GM19351 (cell line): ENCODE results near the gene RLN3.
A peak's percentile ranks its signal among the peaks of the same experiment; 100 is the strongest.

ENCODE experiments used
- ATAC-seq: cut with Tn5 transposase; IDR thresholded peaks from one replicate; pipeline ENCODE4 v1.9.1; 2021; ENCODE audit warnings: mild to moderate bottlenecking, moderate library complexity; ENCODE audit not compliant: unreplicated experiment

RLN3 gene, protein sequence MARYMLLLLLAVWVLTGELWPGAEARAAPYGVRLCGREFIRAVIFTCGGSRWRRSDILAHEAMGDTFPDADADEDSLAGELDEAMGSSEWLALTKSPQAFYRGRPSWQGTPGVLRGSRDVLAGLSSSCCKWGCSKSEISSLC

DNA sequence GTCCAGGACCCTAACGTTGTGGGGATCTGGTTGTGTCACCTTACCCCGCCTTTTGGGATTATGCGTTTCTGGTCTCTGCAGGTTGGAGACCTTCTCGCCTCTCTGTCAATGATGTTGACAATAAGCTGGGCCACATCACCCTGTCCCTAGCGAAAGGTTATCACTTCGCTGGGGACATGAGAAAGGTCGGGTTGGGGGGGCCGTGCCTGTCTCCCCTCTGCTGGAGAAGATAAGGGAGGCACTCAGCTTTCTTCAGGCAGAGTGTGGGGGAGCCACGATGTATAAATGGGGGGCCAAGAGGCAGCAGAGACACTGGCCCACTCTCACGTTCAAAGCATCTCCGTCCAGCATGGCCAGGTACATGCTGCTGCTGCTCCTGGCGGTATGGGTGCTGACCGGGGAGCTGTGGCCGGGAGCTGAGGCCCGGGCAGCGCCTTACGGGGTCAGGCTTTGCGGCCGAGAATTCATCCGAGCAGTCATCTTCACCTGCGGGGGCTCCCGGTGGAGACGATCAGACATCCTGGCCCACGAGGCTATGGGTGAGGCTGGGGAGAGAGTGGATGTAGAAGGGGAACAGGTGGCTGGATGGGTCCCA lies at the start of gene RLN3:
Gene RLN3, plus strand, starts transcription at position 293 of the 595 bp plus-strand sequence. Its CDS starts 57 bp downstream, at position 350.
- no peak for ATAC-seq

DNA sequence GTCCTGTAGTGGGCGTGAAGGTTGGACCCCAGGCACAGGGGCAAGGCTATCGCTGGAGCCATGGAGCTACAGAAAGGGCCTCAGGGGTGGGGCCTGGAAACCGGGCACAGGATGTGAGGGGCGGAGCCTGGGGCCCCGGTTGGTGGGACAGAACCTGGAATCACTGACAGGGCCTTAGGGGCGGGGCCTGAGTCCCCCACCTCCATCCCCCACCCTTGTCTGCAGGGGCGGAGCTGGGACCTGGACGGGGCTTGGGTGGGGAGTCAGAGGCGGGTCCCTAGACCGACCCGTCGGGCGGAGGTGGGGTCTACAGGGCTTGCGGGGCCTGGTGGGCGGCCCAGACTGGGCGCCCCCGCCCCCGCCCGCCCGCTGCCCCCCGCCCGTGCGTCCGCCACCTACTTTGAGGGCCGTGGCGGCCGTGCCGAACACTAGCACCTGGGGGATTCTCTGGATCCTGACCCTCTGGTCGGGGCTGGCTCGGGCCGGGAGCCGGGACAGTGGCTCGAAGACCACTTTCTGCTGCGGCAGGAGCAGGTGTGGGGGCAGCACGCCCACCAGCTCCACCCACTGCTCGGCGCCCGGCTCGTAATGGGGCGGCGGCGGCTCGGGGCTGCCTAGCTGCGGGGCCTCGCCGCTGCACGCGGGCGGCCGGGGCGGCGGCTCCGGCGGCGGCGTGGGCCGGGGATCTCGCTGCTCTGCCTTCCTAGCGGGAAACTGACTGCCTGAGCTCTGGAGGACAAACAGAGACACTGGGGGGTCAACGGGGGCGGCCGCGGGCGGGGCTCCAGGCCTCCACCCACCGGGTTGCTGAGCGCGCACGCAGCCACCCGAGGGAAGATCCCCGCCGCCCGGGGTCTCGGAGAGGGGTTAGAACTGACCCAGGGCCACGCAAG lies 49.4 kb upstream of the RLN3 start:
- no peak for ATAC-seq

DNA sequence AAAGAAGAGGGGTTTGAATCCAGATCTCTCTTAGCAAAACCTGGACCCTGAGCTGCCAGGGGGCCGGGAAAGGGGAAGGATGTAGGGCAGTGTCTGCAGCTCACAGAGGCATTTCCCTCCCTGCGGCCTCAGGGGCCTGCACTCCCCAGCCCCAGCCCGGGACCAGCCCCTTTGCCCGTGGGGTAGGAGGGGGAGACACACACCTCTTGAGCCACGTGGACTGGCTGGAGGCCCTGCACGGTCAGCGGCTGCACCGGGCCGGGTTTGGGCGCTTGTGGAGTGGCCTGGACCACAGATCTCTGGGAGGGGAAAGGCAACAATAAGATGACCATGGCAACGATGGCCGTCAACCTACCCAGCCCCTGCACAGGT lies 48.7 kb upstream of the RLN3 start:
- no peak for ATAC-seq

DNA sequence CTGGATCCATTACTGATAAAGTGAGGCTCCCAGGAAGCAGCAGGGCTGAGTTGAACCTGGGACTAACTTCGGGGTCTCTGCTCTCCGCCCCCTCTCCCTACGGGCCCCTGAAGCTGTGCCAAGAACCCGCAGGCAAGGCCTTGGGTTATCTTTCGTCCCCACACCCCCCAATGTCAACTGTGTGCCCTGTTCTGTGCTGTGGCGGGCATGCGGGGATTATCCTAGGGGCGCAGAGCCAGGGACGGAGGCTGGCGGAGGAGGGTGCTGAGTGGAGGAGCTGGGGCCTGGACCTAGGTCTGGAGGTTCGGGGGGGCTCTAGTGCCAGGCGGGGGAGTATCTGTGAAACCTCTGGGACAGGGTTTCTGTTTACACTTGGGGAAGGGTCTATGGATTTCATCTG lies 48.3 kb upstream of the RLN3 start:
- ATAC-seq = no peak

DNA sequence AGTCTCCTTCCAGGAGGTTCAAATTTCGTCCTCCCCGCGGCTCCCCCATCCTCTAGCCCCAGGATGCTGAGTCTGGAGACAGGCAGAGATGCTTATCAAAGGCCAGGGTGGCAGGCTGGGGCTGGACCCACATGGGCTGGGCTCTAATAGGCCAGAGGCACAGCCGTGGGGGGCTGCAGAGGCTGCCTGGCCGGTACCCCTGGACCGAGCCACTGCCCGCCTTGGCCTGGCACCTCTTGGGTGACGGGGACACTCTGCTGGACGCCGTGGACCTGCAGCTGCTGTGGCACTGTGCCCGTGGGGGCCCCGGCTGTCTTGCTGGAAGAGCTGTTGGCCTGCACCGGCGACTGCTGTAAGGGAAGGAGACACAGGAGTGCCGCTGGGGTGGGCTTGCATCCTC lies 47.6 kb upstream of the RLN3 start:
- ATAC-seq = no peak

DNA sequence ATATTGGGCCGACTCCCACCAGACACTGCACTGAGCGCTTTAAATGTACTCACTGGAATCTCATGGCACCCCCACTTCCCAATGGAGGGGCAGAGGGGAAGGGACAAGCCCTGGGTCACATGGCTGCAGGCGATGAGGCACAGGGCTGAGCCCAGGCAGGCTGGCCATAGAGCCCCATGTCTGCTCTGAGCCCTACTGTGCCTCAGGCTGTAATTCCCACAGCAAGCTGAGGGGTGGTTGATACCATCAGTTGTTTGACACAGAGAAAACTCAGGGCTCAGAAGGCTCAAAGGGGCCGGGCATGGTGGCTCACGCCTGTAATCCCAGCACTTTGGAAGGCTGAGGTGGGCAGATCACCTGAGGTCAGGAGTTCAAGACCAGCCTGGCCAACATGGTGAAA lies 46.9 kb upstream of the RLN3 start:
- no peak for ATAC-seq

DNA sequence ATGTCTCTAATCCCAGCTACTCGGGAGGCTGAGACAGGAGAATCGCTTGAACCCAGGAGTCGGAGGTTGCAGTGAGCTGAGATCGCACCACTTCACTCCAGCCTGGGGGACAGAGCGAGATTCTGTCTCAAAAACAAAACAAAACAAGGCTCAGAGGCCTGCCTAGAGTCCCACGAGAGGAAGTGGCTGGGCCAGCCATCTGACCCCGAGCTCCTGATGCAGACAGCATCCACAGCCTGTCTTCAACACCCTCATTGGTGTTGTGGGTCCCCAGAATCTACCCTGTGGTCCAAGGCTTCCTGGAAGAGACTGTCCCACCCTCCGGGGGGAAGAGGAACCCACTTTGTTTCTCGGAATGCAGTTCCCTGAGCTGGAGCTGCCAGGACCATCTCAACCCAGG lies 46.5 kb upstream of the RLN3 start:
- ATAC-seq = no peak

DNA sequence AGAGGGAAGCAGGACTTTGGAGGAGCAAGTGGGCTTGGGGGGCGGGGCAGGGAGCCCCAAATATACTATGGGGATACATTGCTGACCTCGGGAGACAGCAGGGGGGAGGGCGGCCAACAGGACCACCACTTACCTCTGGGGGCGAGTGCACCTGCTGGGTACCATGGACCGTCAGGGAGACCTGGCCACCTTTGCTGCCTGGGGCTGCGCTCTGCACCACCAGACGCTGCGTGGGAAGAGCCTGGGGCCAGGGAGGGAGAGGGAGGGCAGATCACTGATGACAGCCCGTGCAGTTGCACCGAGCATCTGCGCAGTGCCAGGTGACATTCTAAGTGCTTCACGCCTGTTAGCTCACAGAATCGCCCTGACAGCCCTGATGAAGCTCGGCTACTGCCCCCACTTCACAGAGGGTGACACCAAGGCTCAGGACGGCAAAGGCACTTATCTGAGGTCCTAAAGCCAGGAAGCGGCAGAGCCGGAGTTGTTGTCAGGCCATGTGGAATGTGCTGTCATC lies 45.9 kb upstream of the RLN3 start:
- ATAC-seq = no peak

DNA sequence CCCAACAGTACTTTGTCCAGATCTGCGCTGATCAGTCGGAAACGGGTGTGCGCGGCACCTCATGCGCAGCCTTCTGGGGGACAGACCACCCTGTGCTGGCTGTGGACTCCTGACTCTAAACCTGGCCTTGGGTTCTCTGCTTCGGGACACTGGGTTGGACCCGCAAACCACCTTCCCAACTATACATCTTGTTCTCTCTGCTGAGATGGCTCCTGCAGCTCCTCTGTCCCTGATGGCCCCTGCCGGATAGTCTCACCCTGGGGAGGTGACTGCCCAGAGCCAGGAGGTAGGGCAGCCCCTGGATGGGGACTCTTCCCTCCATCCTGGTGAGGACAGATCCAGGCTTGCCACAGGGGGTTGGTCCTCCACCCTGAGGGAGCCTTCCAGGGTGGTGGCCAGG lies 45.2 kb upstream of the RLN3 start:
- ATAC-seq = no peak

DNA sequence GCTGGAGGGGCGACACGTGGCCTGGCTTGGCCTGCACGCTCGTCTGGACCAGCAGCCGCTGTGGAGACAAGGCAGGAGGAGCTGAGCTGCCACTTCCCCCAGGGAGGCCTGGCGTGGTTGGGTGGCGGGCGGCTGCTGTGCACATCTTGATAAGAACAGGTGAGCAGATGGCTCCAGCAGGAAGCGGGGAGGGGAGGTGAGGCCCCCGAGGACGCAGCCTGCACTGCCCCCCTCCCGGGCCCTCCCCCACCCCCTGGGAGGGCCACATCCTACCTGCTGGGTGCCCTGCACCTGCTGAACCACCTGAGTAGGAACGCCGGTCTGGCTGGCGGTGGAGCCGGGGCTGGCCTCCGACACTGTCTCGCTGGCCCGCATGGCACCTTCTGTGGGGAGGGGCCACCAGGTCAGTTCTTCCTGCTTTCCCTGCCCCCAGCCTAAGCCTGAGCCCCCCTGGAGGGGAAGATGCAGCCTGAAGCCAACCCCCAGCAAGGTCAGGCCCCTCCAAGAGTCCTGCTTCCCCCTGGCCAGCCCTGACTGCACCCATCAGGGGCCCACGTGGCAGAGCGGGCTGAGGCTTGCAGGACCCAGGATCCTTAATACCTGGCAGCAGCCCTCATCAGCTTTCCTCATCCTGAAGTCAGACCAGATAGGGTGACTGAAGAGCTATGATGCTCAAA lies 44.6 kb upstream of the RLN3 start:
- no peak for ATAC-seq

DNA sequence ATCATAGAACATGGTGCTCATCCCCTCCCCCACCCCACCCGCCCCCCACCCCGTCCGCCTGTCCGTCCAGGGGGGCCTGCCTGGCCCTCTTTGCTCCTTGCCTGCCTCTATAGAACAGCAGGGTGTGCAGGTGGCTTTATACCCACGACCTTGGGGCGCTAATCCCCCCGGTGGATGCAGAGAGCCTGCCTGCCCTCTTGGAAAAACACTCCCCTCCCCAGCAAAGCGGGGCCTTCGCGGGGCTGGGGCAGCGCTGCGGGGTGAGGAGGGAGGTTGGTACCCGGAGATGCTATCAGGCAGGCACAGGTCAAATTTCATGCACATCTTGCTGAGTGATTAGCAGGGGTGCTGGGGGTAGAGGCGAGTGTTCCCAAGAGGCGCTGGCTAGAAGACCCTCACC lies 43.8 kb upstream of the RLN3 start:
- no peak for ATAC-seq

DNA sequence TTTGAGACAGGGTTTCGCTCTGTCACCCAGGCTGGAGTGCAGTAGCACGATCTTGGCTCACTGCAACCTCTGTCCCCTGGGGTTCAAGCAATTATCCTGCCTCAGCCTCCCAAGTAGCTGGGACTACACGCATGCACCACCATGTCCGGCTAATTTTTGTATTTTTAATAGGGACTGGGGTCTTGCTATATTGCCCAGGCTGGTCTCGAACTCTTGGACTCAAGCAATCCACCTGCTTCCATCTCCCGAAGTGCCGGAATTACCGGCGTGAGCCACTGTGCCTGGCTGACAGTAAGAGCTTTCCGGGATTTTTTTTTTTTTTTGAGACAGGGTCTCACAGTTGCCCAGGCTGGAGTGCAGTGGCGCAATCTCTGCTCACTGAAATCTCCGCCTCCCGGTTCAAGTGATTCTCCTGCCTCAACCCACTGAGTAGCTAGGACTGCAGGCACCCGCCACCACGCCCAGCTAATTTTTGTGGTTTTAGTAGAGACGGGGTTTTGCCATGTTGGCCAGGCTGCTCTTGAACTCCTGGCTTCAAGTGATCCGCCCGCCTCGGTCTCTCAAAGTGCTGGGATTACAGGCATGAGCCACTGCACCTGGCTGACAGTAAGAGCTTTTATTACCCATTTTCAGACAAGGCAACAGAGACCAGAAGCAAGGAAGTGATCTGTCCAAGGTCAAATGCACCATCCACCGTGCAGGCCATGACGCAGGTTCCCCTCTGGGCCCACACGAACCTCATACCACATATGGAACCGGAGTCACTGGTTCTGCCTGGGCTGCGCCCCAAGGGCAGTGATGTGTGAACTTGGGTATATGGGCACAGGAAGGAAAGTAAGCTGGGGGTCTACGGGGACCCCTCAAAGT lies 42.8 kb upstream of the RLN3 start:
- ATAC-seq = no peak

DNA sequence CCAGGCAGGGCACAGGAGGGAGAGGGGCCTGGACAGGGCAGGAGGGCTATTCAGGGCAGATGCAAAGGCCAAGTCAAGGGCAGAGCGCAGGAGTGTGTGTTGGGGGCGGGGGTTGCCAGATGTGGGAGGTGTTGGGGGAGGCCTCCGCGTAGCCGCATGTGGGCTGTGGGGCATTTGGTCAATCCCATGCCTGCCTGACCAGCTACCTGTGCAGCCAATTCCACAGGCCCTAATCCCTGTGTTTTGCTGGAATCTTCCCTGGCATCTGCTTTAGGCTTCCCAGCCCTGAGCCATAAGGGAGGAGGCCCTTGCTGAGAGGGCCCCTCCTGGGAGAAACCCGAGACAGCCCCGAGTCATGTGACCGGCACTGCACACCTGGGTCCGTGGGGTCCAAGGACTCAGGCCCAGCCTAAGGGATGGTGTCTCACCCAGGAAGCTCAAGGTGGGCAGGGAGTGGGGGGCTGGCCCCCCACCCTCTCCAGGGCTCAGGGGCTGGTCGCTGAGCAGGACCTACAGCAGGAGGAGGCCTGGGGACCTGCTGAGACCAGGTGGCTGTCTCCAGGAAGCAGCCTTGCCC lies 42.1 kb upstream of the RLN3 start:
- ATAC-seq = peak; percentile 24

DNA sequence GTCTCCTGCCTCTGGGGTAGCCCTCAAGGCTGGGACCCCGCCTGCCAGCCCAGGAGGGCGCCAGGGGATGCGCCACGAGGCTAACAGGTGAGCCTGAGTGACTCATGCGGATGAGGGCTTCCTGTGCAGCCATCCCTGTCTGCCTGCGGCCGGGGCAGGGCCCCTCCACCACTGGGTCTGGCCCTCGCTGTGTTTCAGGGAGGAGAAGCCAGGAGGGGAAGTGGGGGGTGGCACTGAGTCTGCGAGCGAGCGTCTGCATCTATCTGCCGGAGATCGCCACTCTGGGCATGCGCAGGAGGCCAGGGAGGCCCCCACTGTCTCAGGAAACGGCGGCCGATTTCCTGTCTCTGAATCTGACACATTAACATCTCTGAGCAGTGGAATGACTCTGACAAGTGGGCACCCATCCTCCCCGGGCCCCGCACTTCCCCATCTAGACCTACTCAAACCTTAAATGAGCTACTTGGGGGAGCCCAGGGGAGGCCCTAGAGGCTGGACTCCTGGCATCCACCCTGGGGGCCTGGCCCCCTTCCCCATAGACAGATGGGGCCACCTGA lies 41.5 kb upstream of the RLN3 start:
- peak; percentile 81 for ATAC-seq

DNA sequence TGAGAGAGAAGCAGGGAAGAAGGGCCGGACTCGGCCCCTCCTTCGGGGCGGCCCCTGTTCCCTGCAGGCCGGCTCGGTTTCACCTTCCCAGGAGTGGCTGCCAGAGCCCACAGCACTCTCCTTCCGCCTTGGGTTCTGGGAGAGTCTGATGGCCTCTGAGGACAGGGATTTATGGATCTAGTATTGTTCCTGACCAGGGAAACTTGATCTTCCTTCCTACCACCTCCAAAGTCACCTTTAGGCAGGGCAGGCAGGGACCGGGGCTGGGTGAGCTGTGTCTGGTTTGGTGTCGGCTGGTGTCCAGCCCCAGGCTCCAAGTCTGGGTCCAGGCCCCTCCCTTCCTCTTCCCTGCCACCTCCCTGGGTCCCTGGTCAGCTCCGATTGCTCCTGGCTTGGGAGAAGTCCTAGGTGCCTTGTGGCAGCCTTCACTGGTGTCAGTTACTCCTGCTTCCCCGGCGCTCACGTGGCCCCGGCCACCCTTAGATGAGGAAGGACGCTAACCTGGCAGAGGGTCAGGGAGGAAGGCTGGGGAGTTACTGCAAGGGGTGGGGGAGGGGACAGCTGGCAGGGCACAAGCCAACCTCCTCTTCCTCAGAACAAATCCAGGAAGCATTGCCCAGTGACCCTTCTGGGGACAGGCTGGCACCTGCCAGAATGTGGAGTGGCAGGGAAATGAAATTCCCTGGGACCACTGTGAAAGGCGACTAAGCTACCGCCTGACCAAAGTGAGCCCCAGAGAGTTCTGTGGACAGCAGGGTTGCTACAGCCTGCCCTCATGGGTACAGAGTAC lies 40.7 kb upstream of the RLN3 start:
- ATAC-seq = no peak

DNA sequence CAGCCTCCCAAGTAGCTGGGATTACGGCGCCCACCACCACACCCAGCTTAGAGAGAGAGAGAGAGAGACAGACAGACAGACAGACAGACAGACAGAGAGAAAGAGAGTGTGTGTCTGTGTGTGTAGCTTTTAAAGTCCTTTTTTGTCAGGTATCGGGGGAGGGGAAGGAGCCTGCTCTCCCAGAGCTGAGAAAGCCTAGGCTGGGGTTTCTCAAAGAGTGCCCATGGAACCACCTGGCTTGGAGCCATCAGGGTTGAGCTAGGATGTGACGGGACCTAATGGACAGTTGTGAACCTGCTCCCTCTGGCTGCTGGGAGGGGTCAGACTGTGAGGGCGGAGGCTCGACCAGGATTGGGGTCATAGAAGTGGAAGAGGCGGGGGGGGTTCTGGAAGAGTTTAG lies 38.5 kb upstream of the RLN3 start:
- ATAC-seq = no peak

DNA sequence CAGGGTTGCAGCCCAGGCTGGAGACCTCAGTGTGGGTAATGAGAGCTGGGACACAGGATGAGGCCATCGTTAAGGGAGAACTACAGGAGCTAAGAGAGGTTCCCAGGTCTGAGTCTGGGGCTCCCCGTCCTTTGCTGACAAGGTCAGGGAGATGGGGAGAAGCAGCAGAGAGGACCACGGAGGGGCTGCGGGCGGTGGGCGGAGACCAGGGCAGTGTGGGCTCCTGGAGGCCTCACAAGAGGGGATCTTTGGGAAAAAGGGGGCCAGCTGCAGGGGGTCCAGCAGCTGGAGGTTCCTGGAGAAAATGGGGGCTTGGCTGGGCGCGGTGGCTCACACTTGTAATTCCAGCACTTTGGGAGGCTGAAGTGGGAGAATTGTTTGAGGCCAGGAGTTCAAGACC lies 37.9 kb upstream of the RLN3 start:
- no peak for ATAC-seq

DNA sequence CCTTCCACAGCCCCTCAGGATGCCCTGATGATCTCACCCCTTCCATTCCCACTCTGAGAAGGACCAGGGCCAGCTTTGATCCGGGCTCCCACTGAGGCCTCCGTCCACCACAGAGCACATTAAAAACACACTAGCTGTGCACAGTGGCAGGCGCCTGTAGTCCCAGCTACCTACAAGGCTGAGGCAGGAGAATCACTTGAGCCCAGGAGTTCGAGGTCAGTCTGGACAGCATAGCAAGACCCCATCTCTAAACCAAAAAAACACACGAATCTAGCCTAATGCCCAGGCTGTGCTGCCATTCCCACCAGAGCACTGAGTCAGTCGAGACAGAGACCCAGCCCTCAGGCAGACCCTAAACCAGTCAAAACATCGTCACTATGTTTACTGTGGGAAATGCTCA lies 35.9 kb upstream of the RLN3 start:
- no peak for ATAC-seq
